Stimulated activated CD8-positive, alpha-beta memory T cell treated with anti-CD3 and anti-CD28 coated beads, Interleukin-7, amount 100 ng/mL, for 24 hours (primary cell): ENCODE measurements around the gene RGS10.
A peak's percentile ranks its signal among the peaks of the same experiment; 100 is the strongest.
"Not testable (repeated sequence)": the region's sequence is repeated elsewhere in the genome, so short reads cannot be mapped to it uniquely, and the experiment has no call there.

Source experiments
- DNase-seq: peaks from one replicate; pipeline ENCODE4 v3.0.0-alpha.2; 2020; ENCODE audit warnings: low read depth

Gene RGS10, protein sequence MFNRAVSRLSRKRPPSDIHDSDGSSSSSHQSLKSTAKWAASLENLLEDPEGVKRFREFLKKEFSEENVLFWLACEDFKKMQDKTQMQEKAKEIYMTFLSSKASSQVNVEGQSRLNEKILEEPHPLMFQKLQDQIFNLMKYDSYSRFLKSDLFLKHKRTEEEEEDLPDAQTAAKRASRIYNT

DNA sequence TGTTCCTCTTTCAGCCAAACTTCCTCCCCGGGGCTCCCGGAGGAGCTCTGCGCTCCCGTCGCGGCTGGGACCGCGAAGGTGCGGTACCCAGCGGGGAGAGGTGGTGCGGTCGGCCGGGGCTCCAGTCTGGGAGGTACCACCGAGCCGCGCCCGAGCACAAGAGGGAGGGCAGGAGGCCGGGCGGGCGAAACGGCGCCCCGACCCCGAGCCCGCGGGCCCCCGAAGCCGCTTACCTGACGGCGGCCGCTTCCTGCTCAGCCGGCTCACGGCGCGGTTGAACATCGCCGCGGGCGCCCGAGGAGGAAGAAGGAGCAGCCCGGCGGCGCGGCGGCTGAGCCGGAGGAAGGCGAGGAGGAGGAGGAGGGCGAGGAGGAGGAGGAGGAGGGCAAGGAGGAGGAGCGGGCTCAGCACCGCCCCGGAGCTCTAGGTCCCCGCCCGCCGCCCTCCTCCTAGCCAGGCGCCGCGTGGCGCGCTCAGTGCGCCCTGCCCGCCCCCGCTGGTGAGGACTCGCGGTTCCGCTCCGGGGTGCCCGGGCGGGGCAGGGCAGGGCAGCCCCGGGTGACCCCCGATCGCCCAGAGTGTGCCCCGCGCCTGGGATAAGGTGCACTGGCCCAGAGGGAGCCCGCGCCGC is at the start of gene RGS10:
Gene RGS10, minus strand, starts transcription at position 363 of the 631 bp plus-strand sequence. Its CDS starts 81 bp downstream, at position 282.
- peak; percentile 67 for DNase-seq

DNA sequence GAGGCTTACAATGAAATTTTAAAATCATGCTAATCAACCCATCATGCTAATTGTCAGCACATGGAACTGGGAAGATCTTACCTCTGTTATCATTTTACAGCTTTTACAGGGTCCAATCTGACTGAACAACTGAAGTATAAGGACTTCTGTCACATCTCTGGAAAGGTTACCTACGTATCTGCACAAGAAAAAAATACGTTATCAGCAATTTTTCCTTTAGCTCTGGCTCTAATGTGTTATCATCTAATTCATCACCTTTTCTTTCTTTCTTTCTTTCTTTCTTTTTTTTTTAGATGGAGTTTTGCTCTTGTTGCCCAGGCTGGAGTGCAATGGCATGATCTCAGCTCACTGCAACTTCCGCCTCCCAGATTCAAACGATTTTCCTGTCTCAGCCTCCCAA is 45.6 kb upstream of the RGS10 start:
- DNase-seq = no peak

DNA sequence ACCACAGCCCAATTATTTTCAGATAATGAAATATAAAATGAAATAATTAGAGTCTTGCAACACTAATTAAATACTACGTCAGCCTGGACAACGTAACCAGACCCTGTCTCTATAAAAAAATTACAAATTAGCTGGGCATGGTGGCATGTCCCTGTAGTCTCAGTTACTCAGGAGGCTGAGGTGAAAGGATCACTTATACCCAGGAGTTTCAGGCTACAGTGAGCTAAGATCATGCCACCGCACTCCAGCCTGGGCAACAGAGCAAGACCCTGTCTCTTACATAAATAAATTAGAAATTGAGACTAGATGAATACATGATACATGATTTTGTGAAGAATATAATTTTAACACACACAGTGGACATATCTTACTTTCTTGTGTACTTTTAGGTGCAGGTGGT is 35.8 kb upstream of the RGS10 start:
- no peak for DNase-seq

DNA sequence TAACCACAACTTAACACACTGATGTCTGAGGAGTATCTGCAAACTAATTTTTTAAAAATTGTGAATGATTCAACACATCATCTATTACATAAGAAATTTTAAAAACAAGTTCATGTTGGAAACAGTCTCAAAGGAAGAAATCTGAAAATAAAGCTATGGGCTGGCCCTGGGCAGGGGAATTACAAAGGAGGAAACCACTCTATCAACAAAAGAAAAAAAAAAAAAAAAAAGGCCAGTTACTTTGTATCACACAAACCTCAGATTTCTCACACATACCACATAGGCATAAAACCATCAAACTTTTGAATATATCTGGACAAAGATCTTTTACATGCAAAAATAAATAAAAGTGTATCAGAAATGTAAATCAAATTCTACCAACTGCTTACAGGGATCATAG is 33.5 kb upstream of the RGS10 start:
- no peak for DNase-seq

DNA sequence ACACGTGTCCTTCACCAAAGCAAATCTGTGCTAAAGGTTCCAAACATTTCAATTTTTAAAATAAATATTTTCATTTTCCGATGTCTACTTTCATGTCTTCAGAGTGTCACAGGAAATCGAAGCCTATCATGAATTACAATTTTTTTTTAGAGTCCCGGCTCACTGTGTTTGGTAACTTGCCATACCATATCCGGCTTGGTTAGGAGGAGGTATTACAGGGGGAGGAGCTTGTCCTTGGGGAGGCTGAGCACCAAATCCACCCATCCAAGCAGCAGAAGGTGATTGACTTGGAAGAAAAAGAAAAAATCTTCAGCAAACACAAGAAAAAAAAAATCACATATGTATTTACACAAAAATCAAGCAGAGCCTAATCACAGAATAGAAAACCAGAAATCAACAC is 33.0 kb upstream of the RGS10 start:
- no peak for DNase-seq

DNA sequence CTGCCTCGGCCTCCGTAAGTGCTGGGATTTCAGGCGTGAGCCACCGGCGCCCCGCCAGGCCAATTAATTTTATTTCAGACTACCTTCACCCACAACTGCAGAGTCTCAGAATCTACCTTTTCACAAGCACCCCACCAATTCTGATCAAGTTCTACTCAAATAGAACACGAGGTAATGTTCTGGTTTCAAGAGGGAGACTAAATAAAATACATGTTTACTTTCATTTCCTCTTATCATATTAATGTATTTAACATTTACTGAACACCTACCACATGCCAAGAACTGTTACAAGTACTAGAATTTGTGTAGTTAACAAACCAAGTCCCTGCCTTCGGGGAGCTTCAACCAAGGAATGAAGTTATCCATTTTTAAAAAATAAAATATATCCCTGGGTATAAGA is 25.5 kb upstream of the RGS10 start:
- no peak for DNase-seq

DNA sequence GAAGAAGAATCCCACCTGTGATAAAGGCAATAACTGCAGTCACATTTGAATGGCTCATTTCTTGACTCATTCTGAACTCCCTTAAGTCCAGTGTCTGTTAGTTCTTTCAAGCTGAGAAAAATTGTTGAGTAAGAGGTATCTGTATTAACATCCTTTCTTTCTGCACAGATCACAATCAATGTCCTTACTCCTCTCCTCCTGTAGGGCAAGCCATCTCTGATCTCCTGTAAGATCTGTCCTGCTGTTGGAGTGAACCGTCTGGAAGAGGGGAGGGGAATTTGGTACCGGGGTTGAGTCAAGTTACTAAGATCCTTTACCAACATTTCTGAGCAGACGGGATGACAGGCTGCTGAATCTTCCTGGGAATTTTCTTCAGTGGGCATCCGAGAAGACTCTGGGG is 19.6 kb upstream of the RGS10 start:
- no peak for DNase-seq

DNA sequence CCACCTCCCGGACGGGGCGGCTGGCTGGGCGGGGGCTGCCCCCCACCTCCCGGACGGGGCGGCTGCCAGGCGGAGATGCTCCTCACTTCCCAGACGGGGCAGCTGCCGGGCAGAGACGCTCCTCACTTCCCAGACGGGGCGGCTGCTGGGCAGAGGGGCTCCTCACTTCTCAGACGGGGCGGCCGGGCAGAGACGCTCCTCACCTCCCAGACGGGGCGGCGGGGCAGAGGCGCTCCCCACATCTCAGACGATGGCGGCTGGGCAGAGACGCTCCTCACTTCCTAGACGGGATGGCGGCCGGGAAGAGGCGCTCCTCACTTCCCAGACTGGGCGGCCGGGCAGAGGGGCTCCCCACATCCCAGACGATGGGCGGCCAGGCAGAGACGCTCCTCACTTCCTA is 17.0 kb upstream of the RGS10 start:
- DNase-seq = not testable (repeated sequence)

DNA sequence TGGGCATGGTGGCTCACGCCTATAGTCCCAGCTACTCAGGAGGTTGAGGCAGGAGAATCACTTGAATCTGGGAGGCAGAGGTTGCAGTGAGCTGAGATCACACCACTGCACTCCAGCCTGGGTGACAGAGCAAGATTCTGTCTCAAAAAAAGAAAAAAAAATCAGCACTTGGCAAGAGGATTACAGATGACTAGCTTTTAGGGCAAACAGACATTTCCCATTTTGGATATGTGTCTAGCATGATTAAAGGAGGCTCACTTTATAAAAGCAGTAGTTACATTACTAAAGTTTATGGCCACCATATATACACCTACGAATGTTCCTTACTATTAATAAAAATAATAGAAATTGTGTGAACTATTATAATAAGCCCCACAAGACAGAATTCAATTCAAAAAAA is 13.6 kb upstream of the RGS10 start:
- DNase-seq = not testable (repeated sequence)

DNA sequence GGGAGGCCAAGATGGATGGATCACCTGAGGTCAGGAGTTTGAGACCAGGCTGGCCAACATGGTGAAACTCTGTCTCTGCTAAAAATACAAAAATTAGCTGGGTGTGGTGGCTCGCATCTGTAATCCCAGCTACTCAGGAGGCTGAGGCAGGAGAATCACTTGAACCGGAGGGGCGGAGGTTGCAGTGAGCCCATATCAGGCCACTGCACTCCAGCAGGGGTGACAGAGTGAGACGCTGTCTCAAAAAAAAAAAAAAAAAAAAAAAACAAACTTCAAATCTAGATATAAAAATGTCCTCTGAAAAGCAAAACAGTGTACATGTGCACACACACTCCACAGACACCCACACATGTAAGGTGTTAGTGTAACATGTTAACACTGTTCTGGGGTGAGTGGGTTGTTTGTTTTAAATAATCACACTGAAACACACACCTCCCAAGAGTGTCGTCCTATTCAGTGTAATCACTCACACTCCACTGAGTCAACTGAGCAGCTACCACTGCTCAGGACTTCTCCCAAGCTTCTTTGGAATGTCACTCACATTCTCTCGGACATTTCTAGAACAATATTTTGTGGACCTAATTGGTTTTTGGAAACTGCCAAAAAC is 12.8 kb upstream of the RGS10 start:
- no peak for DNase-seq

DNA sequence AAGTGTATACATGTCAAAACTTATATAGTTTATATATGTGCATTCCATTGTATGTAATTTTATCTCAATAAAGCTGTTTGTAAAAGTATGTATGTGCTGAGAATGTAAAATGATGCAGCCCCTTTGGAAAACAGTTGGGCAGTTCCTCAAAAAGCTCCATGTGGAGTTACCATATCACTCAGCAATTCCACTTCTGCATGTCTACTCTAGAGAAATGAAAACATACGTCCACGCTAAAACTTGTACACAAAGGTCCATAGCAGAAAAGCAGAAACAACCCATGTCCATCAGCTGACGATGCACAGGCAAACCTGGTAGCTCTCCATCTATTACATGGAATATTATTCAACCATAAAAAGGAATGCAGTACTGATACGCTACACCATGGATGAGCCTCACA is 8.3 kb upstream of the RGS10 start:
- DNase-seq = no peak

DNA sequence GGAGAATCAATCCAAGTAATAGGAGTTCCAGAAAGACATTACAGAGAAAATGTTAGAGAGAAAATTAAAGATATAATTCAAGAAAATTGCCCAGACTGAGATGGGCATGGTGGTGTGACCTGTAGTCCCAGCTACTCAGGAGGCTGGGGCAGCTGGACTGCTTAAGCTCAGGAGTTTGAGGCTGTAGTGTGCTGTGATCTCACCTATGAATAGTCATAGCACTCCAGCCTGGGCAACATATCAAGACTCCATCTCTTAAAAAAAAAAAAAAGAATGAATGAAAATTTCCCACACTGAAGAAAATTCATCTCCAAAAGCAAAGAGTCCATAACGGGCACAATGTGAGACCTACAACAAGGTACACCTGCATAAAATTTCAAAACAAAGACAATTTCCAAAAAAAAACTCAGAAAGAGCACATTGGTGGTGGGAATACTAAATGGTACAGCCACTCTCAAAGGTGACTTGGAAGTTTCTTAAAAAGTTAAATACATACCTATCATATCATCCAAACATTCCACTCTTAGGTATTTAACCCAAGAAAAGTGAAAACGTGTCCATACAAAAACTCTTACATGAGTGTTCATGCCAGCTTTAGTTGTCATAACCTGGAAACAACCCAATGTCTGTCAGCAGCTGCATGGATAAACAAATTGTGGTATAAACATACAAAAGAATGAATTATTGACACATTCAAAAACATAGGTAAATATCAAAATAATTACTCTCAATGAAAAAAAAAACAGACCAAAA is 6.9 kb upstream of the RGS10 start:
- DNase-seq = no peak

DNA sequence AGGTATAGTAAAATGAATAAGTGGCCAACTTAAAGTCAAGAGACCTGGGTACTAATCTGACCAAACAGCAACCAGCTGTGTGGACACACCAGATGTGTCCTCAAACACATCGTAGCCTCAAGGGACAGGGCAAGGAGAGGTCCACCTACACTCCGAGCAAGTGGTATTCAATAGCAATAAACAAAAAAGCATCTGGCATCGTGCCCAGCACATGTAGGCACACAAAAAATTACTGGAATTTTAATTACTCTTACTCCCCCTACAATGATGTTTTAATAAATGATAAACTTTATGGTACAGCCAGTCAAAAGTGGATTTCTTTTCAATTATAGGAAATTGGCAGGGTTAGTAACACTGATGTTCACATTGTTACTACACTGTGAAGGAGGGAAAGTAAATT is 3.5 kb upstream of the RGS10 start:
- DNase-seq = no peak

DNA sequence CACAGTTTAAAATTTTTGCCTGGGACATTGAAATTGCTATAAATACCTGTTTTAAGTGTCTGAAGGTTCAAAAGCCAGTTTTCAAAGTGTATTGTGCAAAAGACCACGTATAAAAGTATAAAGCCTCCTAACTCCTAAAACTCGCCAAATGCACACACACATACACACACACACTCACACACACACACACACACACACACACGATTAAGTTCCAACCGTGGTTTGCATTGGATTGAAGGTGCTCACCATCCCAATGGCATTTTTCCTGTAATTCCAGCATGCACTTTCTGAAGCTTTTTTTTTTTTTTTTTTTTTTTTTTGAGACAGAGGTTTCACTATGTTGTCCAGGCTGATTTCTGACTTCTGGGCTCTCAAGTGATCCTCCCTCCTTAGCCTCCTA is 2.8 kb upstream of the RGS10 start:
- DNase-seq = no peak

DNA sequence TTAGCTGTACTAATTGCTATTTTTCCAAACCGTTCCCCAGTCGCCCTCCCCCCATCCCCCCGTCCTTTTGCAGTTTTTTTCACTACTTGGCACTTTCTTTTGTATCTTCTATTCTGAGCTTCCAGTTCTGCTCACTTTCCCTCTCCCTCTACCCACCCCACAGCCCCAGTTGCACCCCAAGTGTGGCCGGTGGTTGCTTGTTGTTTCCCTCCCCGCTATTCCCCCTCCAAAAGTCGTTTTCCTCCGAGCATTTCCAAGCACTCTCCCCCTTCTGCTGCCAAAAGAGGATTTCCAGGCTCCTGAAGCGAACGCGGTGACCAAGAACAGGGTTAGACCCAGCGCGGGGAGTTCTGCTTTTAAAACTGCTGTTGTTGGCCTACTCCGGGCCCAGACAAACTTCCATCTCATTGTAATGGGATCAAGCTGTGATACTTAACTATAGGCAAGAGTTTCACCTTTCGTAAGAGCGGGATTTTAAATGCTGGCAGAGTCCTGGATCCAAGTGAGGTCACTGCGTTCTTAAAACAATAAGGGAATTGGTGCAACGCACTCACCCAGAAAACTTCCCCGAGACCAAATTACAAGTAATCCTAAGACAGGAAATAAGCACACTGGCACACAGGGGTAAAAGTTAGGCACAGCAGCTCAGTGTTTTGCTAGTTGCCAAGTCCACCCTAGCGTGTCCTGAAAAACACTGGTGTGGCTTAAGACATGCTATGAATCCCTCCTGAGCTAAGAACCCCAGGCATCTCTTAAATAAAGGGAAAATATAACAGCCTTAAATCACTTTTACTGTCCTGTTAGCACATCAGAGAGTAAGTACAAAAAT is 1.5 kb upstream of the RGS10 start:
- no peak for DNase-seq

DNA sequence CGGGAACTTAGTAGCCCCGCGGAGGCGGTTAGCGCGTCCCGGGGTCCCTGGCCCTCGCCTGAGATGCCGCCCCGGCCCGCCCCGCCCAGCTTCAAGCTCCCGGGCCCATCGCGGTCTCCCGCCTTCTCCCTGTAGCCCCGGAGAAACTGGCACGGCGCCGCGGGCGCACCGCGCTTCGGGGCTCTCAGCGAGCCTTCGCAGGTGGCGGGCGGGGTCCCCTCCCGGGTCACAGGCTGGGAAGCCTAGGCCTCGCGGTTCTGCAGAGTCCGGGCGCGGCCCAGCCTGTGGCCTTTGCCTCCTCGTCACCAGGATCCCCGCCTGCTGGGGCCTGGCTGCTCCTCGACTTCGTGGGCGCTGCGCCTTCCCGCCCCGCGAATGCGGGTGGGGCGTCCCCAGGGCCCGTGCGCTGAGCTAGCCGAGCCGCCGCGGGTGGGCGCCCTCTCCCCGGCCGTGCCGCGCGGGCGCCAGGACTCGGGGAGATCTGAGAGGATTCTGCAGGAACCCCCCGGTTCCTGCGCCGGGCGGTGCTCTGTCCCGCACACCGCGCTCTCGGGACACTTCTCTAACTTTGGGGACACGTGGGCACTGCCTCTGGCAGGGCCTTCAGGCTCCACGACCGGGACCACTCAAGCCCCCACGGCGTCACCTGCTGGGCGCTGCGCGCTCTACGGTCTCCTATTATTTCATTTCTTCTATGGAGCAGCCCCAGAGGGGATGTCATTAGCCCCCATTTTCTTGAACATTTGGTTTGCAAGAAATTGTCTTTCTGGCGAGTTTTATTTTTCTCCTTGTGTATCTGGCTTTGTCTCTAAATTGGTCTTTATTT is 682 bp upstream of the RGS10 start:
- peak; percentile 33 for DNase-seq

DNA sequence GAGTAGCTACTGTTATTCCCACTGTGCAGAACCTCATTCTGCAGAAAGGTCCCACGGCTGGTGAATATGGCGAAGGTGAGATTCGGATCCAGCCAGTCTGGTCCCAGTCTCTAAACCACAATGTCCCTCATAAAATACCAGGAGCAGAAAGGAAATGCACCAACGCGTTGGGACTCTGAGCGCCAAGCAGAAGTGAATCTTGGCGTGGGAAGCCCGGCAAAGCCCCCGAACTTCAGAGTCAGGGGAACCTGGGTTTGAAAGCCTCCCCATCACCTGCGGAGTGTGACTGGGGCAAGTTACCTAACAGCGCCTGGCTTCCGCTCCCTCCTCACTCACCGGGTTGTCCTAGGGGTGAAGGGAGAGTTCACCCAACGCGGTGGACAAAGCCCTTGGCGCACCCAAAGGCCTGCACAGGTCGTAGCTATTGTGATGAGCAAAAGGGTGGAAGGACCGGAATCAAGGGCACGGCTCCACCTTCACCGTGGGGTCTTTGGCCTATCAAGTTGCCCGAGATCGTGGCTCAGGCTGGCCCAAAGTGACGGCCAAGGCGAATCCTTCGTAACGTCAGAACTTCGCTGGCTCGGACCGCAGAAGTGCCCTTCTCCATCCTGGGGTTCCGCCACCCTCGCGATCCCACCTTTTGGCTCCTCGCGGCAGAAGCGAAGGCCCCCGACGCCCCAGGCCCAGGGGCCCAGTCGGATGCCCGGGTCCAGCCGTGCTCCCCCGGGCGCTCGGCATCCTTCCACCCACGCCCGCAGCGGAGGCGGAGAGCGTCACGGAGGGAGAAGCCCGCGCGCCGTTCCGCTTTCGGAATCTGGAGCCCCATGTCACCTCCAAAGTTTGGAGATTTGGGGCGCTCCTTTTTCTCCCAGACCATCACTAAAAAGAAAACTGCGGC is 811 bp downstream of the RGS10 start:
- peak; percentile 46 for DNase-seq

DNA sequence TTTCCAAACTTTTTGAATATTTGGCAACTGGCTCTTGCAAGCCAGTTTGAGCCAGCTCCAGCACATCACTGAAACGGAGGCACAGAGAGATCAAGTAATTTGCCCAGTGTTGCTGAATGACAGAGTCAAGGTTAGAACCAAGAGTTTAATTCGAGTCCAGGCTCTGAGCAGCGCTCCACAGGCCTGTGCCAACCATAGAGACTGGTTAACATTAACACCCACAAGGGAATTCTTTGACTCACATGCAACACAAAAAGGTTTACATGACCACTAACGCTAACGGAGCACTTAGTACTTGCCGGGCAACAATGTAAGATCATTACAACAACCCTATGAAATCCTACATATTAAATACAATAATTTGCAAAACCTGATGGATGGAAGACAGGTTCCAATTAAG is 1.5 kb downstream of the RGS10 start:
- no peak for DNase-seq

DNA sequence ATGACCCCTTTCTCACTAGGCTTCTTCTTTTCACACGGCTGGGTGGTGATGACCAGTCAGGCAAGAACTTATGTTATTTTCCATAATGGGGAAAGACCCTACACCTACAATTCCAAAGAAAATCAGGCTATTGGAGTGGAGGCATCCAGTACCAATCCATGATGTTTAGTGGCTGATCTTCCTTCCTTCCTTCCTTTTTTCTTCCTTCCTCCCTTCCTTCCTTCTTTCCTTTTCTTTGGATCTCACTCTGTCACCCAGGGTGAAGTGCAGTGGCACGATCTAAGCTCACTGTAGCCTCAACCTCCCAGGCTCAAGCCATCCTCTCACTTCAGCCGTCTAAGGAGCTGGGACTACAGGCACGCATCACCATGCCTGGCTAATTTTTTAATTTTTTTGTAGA is 2.5 kb downstream of the RGS10 start:
- DNase-seq = no peak

DNA sequence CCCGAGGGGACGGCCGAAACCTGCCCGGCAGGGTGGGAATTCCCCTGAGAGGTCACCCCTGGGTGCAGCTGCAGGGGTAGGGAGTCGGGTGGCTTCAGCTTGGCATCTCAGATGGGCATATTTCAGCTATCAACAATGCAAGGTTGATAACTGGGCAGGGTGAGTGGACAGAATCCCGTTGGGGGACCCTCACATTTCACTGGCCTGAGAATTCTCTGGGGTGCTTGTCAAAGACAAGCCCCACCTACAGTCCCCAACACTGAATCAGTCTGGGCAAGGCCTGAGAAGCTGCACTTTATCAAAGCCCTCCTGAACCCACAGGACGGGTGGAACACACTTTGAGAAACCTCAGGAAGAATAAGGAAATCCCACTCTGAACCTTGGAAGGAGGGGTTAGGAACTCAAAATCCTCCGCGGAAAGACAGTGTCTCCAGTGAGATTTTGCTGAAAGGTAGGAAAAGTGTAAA is 3.1 kb downstream of the RGS10 start:
- no peak for DNase-seq
